H1 (cell line): ENCODE data around the gene INIP. TPM values are rescaled to one million over a fixed set of nuclear protein-coding genes. Genes with fewer than 3 reads are reported as not detected.
A peak's percentile ranks its signal among the peaks of the same experiment; 100 is the strongest.

Experiments used
- CTCF ChIA-PET: fragments of 300-600 bp; sonication (Branson Sonifier 250); formaldehyde crosslinking; loops from one replicate; lab custom pipeline; 2021; ENCODE audit not compliant: partially characterized antibody; lab: Charles Lee
- POLR2A ChIA-PET: fragments of 300-600 bp; sonication (Branson Sonifier 250); formaldehyde crosslinking; loops from one replicate; lab custom pipeline; 2021; ENCODE audit warnings: inconsistent platforms; ENCODE audit not compliant: partially characterized antibody; lab: Charles Lee
- DNase-seq, 2 experiments: peaks; one replicate each; pipeline versions ENCODE4 v3.0.0 to v3.0.0-alpha.2; 2010 to 2022; ENCODE audit warnings: low spot score in 2 of 2, low read depth in 1 of 2, mixed read lengths in 1 of 2
- FAIRE-seq: peaks from 2 replicates; lab custom pipeline; 2011; peaks lifted over from hg19 to GRCh38; lab: Jason Lieb, UNC
- H2AFZ ChIP-seq: 2 replicates; pipeline ENCODE4 v1.8.1; 2012; ENCODE audit warnings: low read length, inconsistent platforms
- H2AK5ac ChIP-seq: 2 replicates; pipeline ENCODE4 v1.6.1; 2013; ENCODE audit warnings: low read depth, low read length
- H2BK120ac ChIP-seq: replicated peaks from 2 replicates; pipeline ENCODE3; 2013; ENCODE audit warnings: low read depth, low read length, inconsistent platforms
- H2BK12ac ChIP-seq: 2 replicates; pipeline ENCODE4 v1.6.1; 2013; ENCODE audit warnings: low read depth, low read length
- H2BK15ac ChIP-seq: 2 replicates; pipeline ENCODE4 v1.6.1; 2013; ENCODE audit warnings: low read length
- H2BK20ac ChIP-seq: 2 replicates; pipeline ENCODE4 v1.6.1; 2013; ENCODE audit warnings: low read length
- H2BK5ac ChIP-seq: 2 replicates; pipeline ENCODE4 v1.6.1; 2013; ENCODE audit warnings: low read depth, low read length
- H3K14ac ChIP-seq: 2 replicates; pipeline ENCODE4 v1.6.1; 2013; ENCODE audit warnings: inconsistent platforms; ENCODE audit not compliant: insufficient read length
- H3K18ac ChIP-seq: 2 replicates; pipeline ENCODE4 v1.6.1; 2013; ENCODE audit warnings: low read length; ENCODE audit errors: extremely low read depth
- H3K23ac ChIP-seq: 2 replicates; pipeline ENCODE4 v1.6.1; 2013; ENCODE audit warnings: inconsistent platforms; ENCODE audit not compliant: insufficient read length
- H3K23me2 ChIP-seq: 2 replicates; pipeline ENCODE4 v1.6.1; 2013; ENCODE audit warnings: low read depth, low read length
- H3K27ac ChIP-seq: 2 replicates; pipeline ENCODE4 v1.6.1; 2011; ENCODE audit warnings: low read depth, low read length, inconsistent platforms
- H3K27me3 ChIP-seq, 4 experiments: replicated peaks in 1 of 4; 1 replicate in 1 of 4; 2 replicates in 3 of 4; pipeline versions ENCODE4 v1.6.1 to v1.8.1; 2011 to 2013; ENCODE audit warnings: low read length in 3 of 4, mild to moderate bottlenecking in 3 of 4, inconsistent platforms in 2 of 4, mixed read lengths in 2 of 4, moderate library complexity in 1 of 4; ENCODE audit not compliant: control insufficient read depth in 3 of 4, insufficient read depth in 3 of 4; ENCODE audit errors: extremely low read depth in 1 of 4
- H3K36me3 ChIP-seq, 4 experiments: 2 replicates each; pipeline versions ENCODE4 v1.6.1 to v1.8.1; 2011 to 2013; ENCODE audit warnings: mild to moderate bottlenecking in 4 of 4, low read length in 3 of 4, moderate library complexity in 2 of 4, control low read depth in 1 of 4, inconsistent platforms in 1 of 4; ENCODE audit not compliant: insufficient read depth in 4 of 4, control insufficient read depth in 2 of 4
- H3K4ac ChIP-seq: replicated peaks from 2 replicates; pipeline ENCODE3; 2013; ENCODE audit warnings: low read length, low read depth, mixed read lengths, inconsistent platforms; ENCODE audit not compliant: insufficient read length
- H3K4me1 ChIP-seq, 4 experiments: replicated peaks in 1 of 4; 1 replicate in 1 of 4; 2 replicates in 3 of 4; pipeline versions ENCODE4 v1.6.1 to v1.8.1; 2011 to 2013; ENCODE audit warnings: low read length in 3 of 4, inconsistent platforms in 2 of 4, mixed read lengths in 1 of 4; ENCODE audit not compliant: insufficient read depth in 4 of 4, control insufficient read depth in 3 of 4
- H3K4me2 ChIP-seq, 2 experiments: 2 replicates each; pipeline versions ENCODE4 v1.6.1 to v1.8.1; 2011 to 2013; ENCODE audit warnings: low read depth in 2 of 2, low read length in 2 of 2, control low read depth in 1 of 2, inconsistent platforms in 1 of 2, mild to moderate bottlenecking in 1 of 2; ENCODE audit not compliant: insufficient read depth in 1 of 2
- H3K4me3 ChIP-seq, 4 experiments: fragments of 200-600, 300-600 bp in 1 of 4; sonication (generic), shearing (Covaris generic), sonication (Bioruptor Twin) in 1 of 4; 2 replicates each; pipeline versions ENCODE4 v1.5.1 to v1.8.1; 2011 to 2016; ENCODE audit warnings: low read length in 4 of 4, low read depth in 3 of 4, control low read depth in 2 of 4, inconsistent platforms in 2 of 4, mild to moderate bottlenecking in 2 of 4, mixed read lengths in 1 of 4, moderate library complexity in 1 of 4; ENCODE audit not compliant: insufficient read depth in 2 of 4; ENCODE audit errors: extremely low read depth in 1 of 4
- H3K56ac ChIP-seq: replicated peaks from 2 replicates; pipeline ENCODE3; 2013; ENCODE audit warnings: low read depth, mild to moderate bottlenecking, mixed read lengths, low read length, inconsistent platforms; ENCODE audit not compliant: insufficient read length
- H3K79me1 ChIP-seq: 2 replicates; pipeline ENCODE4 v1.6.1; 2013; ENCODE audit warnings: low read depth, low read length, control low read depth
- H3K79me2 ChIP-seq, 2 experiments: 2 replicates each; pipeline versions ENCODE4 v1.6.1 to v1.8.1; 2012 to 2013; ENCODE audit warnings: low read length in 2 of 2, mild to moderate bottlenecking in 2 of 2, inconsistent platforms in 1 of 2; ENCODE audit not compliant: insufficient read depth in 2 of 2, control insufficient read depth in 1 of 2
- H3K9ac ChIP-seq, 4 experiments: replicated peaks in 1 of 4; 1 replicate in 1 of 4; 2 replicates in 3 of 4; pipeline versions ENCODE4 v1.6.1 to v1.8.1; 2011 to 2013; ENCODE audit warnings: low read depth in 3 of 4, low read length in 3 of 4, control low read depth in 2 of 4, mild to moderate bottlenecking in 2 of 4, moderate library complexity in 2 of 4, inconsistent platforms in 1 of 4; ENCODE audit errors: extremely low read depth in 1 of 4
- H3K9me3 ChIP-seq, 2 experiments: 2 replicates each; pipeline versions ENCODE4 v1.6.1 to v1.8.1; 2012 to 2013; ENCODE audit warnings: mild to moderate bottlenecking in 2 of 2, moderate library complexity in 2 of 2, control low read depth in 1 of 2, inconsistent platforms in 1 of 2, low read depth in 1 of 2, low read length in 1 of 2, mixed read lengths in 1 of 2; ENCODE audit not compliant: insufficient read depth in 2 of 2
- H4K20me1 ChIP-seq, 2 experiments: replicated peaks in 1 of 2; 2 replicates each; pipeline versions ENCODE3 to v1.8.1; 2011 to 2013; ENCODE audit warnings: inconsistent platforms in 2 of 2, low read length in 2 of 2, mild to moderate bottlenecking in 1 of 2; ENCODE audit not compliant: insufficient read depth in 2 of 2, control insufficient read depth in 1 of 2
- H4K5ac ChIP-seq: 2 replicates; pipeline ENCODE4 v1.6.1; 2013; ENCODE audit warnings: low read length, low read depth, mixed read lengths, inconsistent platforms; ENCODE audit not compliant: insufficient read length
- H4K8ac ChIP-seq: 2 replicates; pipeline ENCODE4 v1.8.0; 2013; ENCODE audit warnings: mild to moderate bottlenecking, moderate library complexity, low read length, inconsistent platforms; ENCODE audit not compliant: insufficient read depth; ENCODE audit errors: extremely low read depth
- H4K91ac ChIP-seq: replicated peaks from 2 replicates; pipeline ENCODE3; 2013; ENCODE audit warnings: low read length, mixed read lengths, inconsistent platforms; ENCODE audit not compliant: insufficient read length
- BACH1 ChIP-seq: IDR thresholded peaks from 2 replicates; pipeline ENCODE4 v1.6.1; 2012; ENCODE audit warnings: low read length, improper control_type of control experiment
- ZNF274 ChIP-seq: IDR thresholded peaks from 2 replicates; pipeline ENCODE4 v1.7.0; 2012; ENCODE audit warnings: low read length, borderline replicate concordance; ENCODE audit errors: extremely low read depth
- WGBS, 2 experiments: shearing (Covaris generic) in 1 of 2; methylation state at CpG; one replicate each; pipeline versions ENCODE4 v1.1.6 to v1.1.7; 2013 to 2015; ENCODE audit warnings: low lambda C conversion rate in 2 of 2, mixed read lengths in 2 of 2, inconsistent platforms in 1 of 2, low coverage in 1 of 2, missing lambda C conversion rate in 1 of 2; ENCODE audit not compliant: insufficient replicate concordance in 2 of 2, insufficient coverage in 1 of 2, insufficient read length in 1 of 2; ENCODE audit errors: extremely low coverage in 1 of 2, missing lambda C conversion rate in 1 of 2; 5-methylcytosine and 5-hydroxymethylcytosine counted together
- polyA plus RNA-seq, 7 experiments: library from polyadenylated mRNA; depleted of rRNA in 3 of 7; stranded (reverse) in 5 of 7; unstranded in 2 of 7; fragments of >200 nt in 5 of 7; fragments of 200-250 nt in 2 of 7; gene quantifications; 1 replicate in 5 of 7; 2 replicates in 1 of 7; 4 replicates in 1 of 7; pipeline versions ENCODE4 v1.2.1 to v1.2.3, GENCODE V29; 2011 to 2013; ENCODE audit warnings: missing spikeins in 2 of 7, mixed read lengths in 2 of 7
- total RNA-seq: library from RNA; stranded (reverse); fragmentation: NEBNext Ultra II Directional; extraction: Animal tissue kit (Norgen Biotek cat#: 25700); gene quantifications from 2 replicates; pipeline ENCODE4 v1.2.1, GENCODE V29; 2021

INIP gene
- total and polyA plus RNA-seq, 2 of the 8 experiments (the other 6 are each of a cell fraction or from before 2014, with no cell fraction given): 10.7 to 18.3 TPM

- POLR2A ChIA-PET: no interaction called here
- H3K23ac ChIP-seq: no peak overlapping the region
- no peak overlapping the region for H4K5ac ChIP-seq
- no peak overlapping the region for H3K9ac ChIP-seq
- no peak overlapping the region for H3K4me3 ChIP-seq
- H2AFZ ChIP-seq: no peak overlapping the region
- peaks cover 0 to 9% (median 4%) of the 10 kb centered on the region in 4 experiments; a peak in 6 of 7 replicates for H3K4me1 ChIP-seq
- no peak overlapping the region for H3K27ac ChIP-seq
- FAIRE-seq: no peak
- no peak overlapping the region for H2BK12ac ChIP-seq
- H3K4ac ChIP-seq: no peak overlapping the region
- no peak overlapping the region for H2BK20ac ChIP-seq
- WGBS, 2 experiments: 87% methylated on average over 7 of the region's 7 CpGs; no CpG with 5 or more reads in 1 of the 2 experiments
- no peaks in the 10 kb centered on the region for H3K9me3 ChIP-seq
- H3K79me2 ChIP-seq: no peaks in the 10 kb centered on the region
- no peak overlapping the region for H4K91ac ChIP-seq
- no peaks in the 10 kb centered on the region for H4K20me1 ChIP-seq
- CTCF ChIA-PET: interaction anchor here (0.7 to 1.4 kb wide), 2 partner anchors 14 to 419 kb away, joined by 3 to 4 read pairs; no protein-coding TSS in a partner anchor
- no peak overlapping the region for H2BK5ac ChIP-seq
- no peaks in the 10 kb centered on the region for H3K36me3 ChIP-seq
- no peak overlapping the region for H3K4me2 ChIP-seq
- no peak overlapping the region for H3K14ac ChIP-seq
- no peaks in the 10 kb centered on the region for H3K79me1 ChIP-seq
- H3K23me2 ChIP-seq: peaks cover 12% of the 10 kb centered on the region
- H3K18ac ChIP-seq: no peak overlapping the region
- H4K8ac ChIP-seq: no peak overlapping the region
- no peak for DNase-seq
- H2AK5ac ChIP-seq: no peak overlapping the region
- H2BK15ac ChIP-seq: 0 out of 2 replicates have a peak overlapping the region, but pooled peaks have one; percentile 9
- H2BK120ac ChIP-seq: no peak overlapping the region
- H3K27me3 ChIP-seq: no peaks in the 10 kb centered on the region
- no peak overlapping the region for H3K56ac ChIP-seq
- TF ChIP-seq ZNF274 (no peak), BACH1 (no peak)
Observed at GRCh38 chr9:112747094-112747493, 29.2 kb upstream of the INIP start.
